Upper lobe of right lung (tissue), 1 donor: ENCODE results near the gene CEP350. TPM values are rescaled to one million over a fixed set of nuclear protein-coding genes. Genes with fewer than 3 reads are reported as not detected.

ENCODE experiments used
- ATAC-seq: fragments of 200-7000 bp; cut with Tn5 transposase; one replicate; pipeline ENCODE4 v1.9.1; 2020; ENCODE audit warnings: mild to moderate bottlenecking, moderate library complexity
- DNase-seq: peaks from one replicate; pipeline ENCODE4 v3.0.0-alpha.2; 2020
- H3K27ac ChIP-seq: fragments of 200-600 bp; one replicate; pipeline ENCODE4 v1.8.0; 2022
- H3K27me3 ChIP-seq: fragments of 200-600 bp; one replicate; pipeline ENCODE4 v1.8.0; 2022; ENCODE audit warnings: mild to moderate bottlenecking
- H3K36me3 ChIP-seq: fragments of 200-600 bp; one replicate; pipeline ENCODE4 v1.8.0; 2022
- H3K4me1 ChIP-seq: fragments of 200-600 bp; one replicate; pipeline ENCODE4 v1.8.0; 2022
- H3K4me3 ChIP-seq: fragments of 200-600 bp; one replicate; pipeline ENCODE4 v1.8.0; 2022; ENCODE audit warnings: mild to moderate bottlenecking
- H3K9me3 ChIP-seq: fragments of 200-600 bp; one replicate; pipeline ENCODE4 v1.8.0; 2022
- CTCF ChIP-seq: fragments of 200-600 bp; IDR thresholded peaks from one replicate; pipeline ENCODE4 v1.8.0; 2022; ENCODE audit warnings: antibody characterized with exemption
- intact Hi-C: fragments of 100-400 bp; cut with DNase I; formaldehyde crosslinking; loops from one replicate; pipeline ENCODE4 v1.11.0; 2022
- total RNA-seq: library from RNA; stranded (reverse); fragmentation: NEBNext Ultra II Directional; extraction: Animal tissue kit (Norgen Biotek cat#: 25700); gene quantifications from one replicate; pipeline ENCODE4 v1.2.1, GENCODE V29; 2021
- donor health status: DM: no; HTN: yes; CAD: no; lungs with severe emphysema.

The CEP350 gene
- total RNA-seq, 1 donor from 2014 or later, result 51.2 TPM

GRCh38 chr1:179937668-179938254 lies 16.8 kb upstream of the CEP350 start:
- Histone ChIP-seq H3K27me3 (no peaks in the 10 kb centered on the region), H3K36me3 (no peaks in the 10 kb centered on the region), H3K9me3 (no peaks in the 10 kb centered on the region), H3K4me3 (no peak overlapping the region), H3K27ac (no peak overlapping the region), H3K4me1 (peaks cover 6% of the 10 kb centered on the region)
- no peak for TF ChIP-seq CTCF
- ATAC-seq (no peak), DNase-seq (no peak)
- intact Hi-C loops, result no loop called here

- peak; percentile 21 for ATAC-seq
- no peak for TF ChIP-seq CTCF
- no peaks in the 10 kb centered on the region for H3K9me3 ChIP-seq
- intact Hi-C loops, result no loop called here
- H3K36me3 ChIP-seq, result no peaks in the 10 kb centered on the region
- H3K4me1 ChIP-seq, result peaks cover 6% of the 10 kb centered on the region
- no peak overlapping the region for H3K27ac ChIP-seq
- H3K27me3 ChIP-seq, result no peaks in the 10 kb centered on the region
- no peak for DNase-seq
- H3K4me3 ChIP-seq, result no peak overlapping the region
These were observed 15.9 kb upstream of the CEP350 start for GRCh38 chr1:179938752-179939151.

GRCh38 chr1:179939941-179940340 lies 14.7 kb upstream of the CEP350 start:
- Histone ChIP-seq H3K27me3 (no peaks in the 10 kb centered on the region), H3K4me1 (peaks cover 6% of the 10 kb centered on the region), H3K27ac (no peak overlapping the region), H3K9me3 (no peaks in the 10 kb centered on the region), H3K4me3 (no peak overlapping the region), H3K36me3 (no peaks in the 10 kb centered on the region)
- TF ChIP-seq CTCF, result no peak
- intact Hi-C loops, result no loop called here
- ATAC-seq (no peak), DNase-seq (no peak)

GRCh38 chr1:179941454-179941853 lies 13.2 kb upstream of the CEP350 start:
- Histone ChIP-seq H3K27me3 (no peaks in the 10 kb centered on the region), H3K4me1 (peaks cover 6% of the 10 kb centered on the region), H3K9me3 (no peaks in the 10 kb centered on the region), H3K36me3 (no peaks in the 10 kb centered on the region), H3K27ac (no peak overlapping the region), H3K4me3 (no peak overlapping the region)
- intact Hi-C loops, result no loop called here
- DNase-seq (no peak), ATAC-seq (no peak)
- no peak for TF ChIP-seq CTCF

- Histone ChIP-seq H3K27me3 (no peaks in the 10 kb centered on the region), H3K9me3 (no peaks in the 10 kb centered on the region), H3K4me1 (peaks cover 5% of the 10 kb centered on the region), H3K4me3 (no peak overlapping the region), H3K27ac (no peak overlapping the region), H3K36me3 (no peaks in the 10 kb centered on the region)
- intact Hi-C loops, result no loop called here
- no peak for TF ChIP-seq CTCF
- DNase-seq (no peak), ATAC-seq (no peak)
These were observed 4.0 kb upstream of the CEP350 start for GRCh38 chr1:179950651-179951050.
